HG03139 (cell line): Measurements from ENCODE around the gene ENTPD6.

Experiments
- ATAC-seq: cut with Tn5 transposase; IDR thresholded peaks from one replicate; pipeline ENCODE4 v1.9.1; 2021; ENCODE audit not compliant: unreplicated experiment

ENTPD6 gene

DNA sequence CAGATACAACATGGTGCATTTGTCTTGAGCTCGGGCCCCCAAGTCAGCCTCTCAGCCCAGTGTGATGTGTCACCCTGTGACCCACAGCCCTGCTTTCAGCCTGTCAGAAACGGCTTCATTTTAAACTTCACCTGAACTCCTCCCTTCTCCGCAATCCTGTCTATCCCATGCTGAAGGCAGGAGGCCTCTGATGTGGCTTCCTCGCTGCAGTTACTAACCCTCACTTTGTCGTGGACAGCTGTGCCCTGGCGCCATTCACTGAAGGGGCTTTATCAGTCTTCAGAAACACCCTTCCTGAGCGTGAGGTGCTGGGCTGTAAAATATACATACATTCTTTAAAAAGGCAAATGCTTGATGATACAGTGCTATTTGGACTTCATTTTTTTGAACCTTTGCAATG, 7.9 kb upstream of the ENTPD6 start:
- no peak for ATAC-seq

DNA sequence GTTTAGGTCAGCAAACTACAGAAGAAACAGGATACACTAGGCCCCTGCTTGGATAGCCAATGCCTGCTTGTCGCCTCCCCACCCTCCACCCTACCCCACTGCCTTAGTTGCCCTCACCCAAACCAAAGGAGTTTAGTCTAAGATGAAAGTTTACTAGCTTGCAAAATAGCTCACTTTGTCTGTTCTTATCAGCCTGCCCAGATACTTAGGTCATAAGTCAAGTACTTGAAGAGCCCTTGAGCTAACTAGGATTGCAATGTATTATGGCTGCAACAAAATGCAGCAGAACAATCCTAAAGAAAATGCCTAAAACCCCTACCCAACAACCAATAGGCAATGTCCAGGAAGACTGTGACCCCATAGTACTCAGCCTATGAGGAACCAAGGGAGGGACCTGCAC, 7.3 kb upstream of the ENTPD6 start:
- no peak for ATAC-seq

DNA sequence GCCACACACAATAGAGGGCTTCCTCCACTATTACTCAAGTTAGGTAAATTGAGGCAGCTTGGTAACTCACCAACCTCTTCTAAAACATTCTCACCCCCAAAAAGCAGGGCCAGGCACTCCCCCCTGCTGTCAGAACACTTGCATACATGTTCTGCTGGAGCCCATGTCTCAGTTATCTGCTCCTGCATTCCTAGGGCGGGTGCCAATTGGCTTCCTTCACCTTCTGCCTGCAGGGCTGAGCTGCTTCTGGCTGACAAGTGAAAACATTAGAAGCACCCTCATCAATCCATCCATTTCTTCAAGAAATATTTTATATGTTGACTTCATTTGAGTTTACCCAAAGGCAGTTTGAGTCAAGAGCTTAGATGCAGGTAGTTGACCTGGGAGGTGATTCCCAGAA, 4.5 kb upstream of the ENTPD6 start:
- ATAC-seq = no peak

DNA sequence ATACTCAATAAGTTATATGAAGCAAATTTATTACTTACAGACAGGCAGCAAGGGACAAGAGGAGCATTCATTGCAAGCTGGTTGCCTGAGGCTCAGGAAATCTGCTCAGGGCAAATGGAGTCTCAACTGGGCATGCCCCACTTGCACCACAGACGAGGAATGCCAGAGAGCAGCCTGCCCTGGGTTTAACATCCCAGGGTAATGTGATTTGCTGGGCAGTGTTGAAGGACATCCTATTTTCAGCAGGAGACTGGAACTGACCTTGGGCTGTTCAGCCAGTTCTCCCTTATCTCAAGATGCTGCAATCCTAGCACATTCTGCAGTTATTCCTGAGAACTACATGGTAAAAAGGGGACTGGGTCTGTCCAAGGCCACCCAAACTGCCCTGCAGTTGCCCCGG, 3.8 kb upstream of the ENTPD6 start:
- ATAC-seq = no peak

DNA sequence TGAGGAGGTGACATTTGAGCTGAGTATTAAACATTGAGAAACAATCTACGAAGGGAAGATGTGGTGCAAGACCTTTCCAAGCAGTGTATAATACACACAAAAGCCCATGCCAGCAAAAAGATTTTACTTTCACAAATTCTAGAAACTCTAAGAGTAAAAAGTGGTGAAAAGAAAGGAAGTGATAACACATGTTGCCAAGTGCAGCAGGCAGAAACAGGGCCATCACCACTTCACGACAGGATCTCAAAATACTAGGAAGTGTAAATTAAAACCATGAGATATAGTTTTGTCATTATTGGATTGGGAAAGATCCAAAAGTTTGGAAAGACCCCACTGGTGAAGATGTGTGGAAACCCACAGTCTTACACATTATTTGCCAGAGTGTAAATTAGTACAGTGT, 1.7 kb upstream of the ENTPD6 start:
- no peak for ATAC-seq

DNA sequence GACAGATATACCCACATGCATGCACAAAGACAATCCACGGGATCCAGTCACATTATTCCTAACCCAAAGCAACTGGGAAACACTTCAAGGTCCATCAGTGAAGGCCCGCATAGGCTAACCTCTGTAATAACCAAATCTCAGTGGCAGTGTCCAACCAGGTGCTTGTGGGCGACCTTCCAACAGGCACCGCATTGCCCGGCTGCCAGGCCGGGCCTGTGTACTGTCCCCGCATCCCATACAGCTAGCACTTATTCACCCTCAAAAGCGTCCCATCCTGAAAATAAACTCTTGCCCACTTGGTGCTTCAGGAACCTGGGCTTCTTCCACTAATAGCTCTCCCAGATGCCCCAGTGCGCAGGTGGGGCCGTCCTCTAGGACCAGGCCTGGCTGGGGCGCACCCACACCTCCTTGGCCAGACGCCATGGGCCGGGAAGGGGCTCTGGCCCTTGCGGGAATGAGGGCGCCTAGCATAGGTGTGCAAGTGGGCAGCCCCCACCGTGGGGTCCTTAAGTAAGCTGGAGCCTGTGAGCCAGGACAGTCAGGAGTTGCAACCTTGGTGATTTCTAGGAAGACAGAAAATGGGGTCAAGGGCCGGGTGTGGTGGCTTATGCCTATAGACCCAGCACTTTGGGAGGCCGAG, 1.1 kb upstream of the ENTPD6 start:
- ATAC-seq = no peak

DNA sequence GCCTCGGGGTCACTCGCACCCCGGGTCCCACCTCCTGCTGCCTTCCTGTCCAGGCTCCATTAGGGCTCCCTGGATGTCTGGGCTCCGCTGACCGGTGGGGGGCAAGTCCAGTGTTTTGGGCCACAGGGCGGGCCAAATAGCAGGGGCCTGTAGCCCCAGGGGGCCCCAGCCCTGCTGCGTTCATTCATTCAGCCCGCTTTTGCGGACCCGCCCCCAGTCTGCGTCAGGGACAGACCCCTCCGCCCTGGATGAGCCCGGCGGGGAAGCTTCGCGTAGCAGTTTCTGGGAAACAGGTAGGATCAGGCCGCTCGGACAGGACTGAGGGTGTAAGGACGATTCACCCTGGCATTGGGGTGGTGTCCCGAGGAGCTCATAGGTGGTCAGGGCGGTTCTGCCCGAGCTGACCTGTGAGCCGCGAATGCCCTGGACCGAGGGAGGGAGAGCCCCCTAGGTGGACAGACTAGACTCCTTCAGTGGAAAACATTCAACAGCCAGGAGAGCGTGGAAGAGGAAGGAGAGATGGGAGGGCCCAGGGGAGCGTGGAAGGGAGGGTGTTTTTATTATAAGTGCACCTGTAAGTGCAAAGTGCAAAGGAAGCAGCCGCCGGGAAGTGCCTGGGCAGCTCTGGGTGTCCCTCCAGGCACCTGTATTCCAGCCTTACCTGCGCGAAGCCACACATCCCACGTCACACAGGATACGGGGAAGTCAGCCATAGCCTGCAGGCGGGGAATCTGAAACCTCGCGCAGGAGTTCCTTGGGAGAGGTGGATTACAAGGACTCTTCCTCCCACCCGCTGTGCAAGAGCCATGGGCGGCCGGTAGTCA, 662 bp downstream of the ENTPD6 start:
- peak; percentile 23 for ATAC-seq

DNA sequence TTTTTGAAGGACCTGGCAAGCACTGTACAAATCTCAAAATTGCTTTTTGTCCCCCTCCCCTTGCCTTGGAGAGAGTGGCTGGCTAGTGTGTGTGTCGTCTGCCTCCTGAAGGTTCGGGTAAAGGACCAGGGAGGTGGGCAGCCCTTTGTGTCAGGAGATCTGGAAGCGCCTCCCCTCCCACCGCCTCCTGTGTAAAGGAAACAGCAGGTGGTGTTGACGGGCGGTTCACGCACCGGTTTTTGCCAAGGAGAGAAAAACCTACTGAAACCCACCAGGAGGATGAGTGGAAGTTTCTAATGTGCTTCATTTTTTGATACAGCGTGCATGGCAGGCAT, 1.2 kb downstream of the ENTPD6 start:
- no peak for ATAC-seq

DNA sequence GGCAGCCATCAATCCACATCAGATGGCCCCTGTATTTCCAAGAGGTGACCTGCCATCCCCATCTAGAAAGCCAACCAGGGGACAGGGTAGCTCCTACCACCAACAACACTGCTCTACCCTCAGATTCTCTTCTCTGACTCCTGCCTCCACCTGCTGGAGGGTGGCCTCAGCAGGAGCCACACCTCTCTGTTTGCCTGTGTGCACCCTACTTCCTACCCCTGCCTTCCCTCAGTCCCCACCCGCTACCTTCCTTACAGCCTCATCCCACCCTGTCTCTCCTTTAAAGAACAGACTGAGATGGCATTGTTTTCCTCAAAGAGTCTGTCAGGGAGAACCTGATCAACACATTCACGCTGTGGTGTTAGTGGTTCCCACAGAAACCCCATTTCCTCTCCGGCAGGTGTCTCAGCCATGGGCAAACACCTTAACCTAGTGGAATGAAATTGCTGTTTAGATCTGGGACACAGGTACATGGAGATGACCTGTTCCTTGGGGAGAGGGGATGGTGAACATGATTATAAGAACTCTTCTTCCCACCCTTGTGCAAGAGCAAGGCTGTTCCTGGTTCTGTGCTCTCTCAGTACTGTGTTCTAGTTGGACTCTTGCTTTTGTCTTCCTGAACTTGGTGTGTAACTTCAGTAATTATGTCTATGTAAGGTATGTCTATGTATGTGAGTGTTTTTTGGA, 1.8 kb downstream of the ENTPD6 start:
- no peak for ATAC-seq

DNA sequence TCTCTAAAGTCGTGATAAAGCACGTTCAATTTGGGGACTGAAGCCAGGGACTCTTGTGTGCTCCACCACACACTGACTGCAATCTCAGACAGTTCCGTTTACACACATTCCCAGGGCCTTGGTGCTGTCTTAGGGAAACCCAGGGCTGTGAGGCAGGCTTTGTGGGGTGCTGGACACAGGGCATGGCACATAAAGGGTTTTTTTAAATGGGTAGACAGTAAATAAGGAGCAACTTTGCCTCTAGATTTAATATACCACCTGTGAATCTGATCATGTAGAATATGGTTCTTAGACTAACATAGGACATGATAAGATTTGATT, 2.3 kb downstream of the ENTPD6 start:
- no peak for ATAC-seq

DNA sequence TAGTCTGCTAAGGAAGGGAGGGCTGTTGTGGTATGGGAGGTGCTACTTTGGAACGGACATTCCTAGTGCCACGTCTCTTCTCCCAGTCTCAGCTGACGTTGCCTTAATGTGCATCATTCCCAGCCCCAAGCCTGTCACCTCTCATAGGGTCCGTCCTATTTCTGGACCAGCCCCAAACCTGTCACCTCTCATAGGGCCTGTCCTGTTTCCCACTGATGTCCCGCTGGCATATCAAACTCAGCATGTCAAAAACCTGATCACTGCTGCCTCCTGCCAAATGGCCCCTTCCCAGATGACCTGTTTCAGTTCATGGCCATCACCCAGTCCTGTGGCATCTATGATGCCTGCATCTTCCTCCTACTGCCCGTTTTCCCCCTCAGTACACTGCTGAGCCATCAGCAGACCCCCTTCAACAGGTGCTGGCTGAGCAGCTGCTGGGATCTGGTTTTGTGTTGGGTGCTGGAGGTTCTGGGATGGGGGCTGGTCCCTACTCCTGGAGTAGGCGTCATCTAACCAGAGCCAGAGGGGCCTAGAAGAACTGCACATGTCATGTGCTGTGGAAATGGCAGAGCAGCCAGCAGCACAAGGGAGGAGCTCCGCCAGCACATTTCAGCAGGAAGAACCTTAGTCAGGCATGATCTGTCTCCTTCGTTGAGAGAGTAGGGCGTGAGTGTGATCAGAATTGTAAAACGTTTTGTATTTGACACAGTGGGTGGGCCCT, 3.3 kb downstream of the ENTPD6 start:
- ATAC-seq = no peak

DNA sequence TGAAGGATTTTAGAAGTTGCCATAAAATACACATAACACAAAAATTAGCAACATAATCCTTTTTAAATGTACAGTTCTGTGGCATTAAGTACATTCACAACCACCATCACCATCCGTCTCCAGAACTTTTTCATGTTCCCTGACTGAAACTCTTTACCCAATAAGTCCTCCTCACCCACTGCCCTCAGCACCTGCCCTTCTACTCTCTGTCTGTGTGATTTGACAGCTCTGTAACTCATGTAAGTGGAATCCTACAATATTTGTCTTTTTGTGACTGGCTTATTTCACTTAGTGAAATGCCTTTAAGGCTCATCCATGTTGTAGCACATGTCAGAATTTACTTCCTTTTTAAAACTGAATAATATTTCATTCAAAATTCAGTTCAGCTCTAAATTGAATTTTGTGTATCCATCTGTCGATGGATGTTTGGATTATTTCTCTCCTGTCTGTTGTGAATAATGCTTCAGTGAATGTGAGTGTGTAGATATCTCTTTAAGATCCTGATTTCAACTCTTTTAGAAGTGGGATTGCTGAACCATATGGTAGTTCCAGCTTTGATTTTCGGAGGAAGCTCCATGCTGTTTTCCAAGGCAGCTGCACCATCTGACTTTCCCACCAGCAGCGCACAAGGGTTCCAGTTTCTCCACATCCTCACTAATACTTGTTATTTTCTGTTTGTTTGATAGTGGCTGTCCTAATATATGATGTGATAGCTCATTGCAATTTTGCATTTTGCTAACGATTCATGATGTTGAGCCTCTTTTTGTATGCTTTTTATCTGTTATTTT, 4.2 kb downstream of the ENTPD6 start:
- no peak for ATAC-seq

DNA sequence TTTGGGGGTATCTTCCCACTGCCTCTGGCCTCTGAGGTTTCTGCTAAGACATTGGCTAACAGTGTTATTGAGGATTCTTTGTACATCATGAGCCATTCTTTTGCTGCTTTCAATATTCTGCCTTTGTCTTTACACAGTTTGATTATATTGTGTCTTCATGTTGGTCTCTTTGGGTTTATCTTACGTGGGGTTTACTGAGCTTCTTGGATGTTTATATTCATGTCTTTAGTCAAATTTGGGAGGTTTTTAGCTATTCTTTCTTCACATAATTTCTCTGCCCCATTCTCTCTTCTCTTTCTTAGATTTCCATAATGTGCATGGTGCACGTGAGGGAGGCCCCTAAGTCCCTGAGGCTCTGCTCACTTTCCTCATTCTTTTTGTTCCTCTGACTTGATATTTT, 7.6 kb downstream of the ENTPD6 start:
- no peak for ATAC-seq

DNA sequence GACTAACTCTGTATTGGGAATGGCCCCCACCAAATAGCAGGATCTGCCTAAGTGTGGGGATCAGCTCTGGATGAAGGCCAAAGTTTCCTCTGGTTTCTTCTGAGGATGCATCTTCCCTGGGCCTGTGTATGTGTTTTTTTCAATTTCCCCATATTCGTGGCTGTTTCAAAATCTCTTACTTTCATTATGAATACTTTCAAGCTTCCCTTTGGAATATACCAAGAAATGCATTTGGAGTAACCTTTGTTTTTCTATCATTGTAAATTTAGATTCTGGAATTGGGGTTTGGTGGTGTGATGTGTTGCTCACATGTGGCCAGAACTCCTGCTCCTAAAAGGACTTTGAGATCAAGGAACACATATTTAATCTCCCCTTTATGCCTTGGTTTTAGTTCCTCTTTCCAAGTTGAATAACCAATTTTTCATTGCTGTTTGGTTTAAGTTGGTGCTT, 8.4 kb downstream of the ENTPD6 start:
- no peak for ATAC-seq

DNA sequence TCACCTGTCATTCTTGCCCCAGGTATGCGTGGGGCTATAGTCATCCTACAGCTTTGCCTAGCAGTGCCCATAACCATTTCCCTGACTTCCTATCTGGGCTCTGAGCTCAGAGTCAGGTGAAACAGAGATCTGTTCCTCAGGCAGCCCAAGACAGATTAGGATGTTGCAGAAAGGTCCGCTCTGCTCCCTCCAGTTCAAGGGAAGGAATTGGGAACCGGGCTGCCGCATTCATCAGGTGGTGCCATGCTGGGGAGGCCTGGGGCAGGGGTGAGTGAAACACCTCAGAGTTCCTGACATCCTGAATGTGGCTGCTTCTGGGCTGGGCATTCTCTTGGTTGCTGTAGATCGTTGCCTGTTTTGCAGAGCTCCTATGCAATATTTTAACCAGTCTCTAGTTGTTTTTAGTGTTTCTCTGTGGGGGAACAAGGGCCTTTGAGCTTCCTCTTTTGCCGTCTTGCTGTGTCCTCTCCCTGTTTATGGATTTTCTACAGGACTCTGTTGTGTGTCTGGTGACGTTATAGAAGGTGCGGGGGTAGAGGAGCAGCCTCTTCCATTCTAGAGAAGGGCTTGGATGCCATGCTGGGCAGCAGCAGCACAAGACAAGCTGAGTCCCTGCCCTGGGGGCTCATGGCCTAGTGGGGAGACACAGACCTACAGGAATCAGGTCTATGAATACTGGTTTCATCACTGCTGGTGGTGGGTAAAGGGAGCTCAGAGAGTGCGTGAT, 9.2 kb downstream of the ENTPD6 start:
- ATAC-seq = no peak

DNA sequence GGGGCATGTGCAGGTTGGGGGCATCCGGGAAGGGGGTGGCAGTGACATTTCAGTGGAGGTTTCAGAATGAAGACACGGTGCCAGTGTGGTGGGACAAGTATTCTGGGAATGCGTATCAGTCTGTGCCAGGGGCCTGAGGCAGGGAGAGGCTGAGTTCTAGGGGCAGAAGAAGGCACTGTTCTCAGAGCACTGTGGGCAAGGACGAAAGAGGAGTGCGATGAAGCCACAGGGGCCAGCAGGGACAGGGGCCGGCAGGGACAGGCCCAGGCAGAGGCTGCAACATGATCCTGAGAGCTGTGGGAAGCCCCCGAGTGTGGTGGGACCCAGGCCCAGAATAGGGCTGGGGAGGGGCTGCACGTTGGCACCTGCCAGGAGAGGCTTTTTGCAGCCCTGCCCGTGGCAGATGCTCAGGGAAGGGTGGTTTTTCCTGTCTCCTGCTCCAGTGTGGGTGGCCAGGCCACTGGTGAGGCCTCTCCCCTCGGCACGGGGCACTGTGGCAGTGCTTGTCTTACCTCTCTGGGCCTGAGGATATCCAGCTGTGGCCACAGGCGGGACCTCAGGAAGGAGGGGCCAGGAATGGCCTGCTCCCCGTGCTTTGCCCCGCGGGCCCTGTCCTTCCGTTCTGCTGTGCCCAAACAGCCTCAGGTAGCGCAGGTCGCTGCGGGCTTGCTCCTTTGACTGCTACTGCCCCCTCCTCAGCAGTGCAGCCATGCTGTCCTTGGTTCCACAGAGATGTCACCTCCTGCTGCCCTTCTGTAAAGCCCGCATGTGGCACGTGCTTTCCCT, 10.0 kb downstream of the ENTPD6 start:
- no peak for ATAC-seq

DNA sequence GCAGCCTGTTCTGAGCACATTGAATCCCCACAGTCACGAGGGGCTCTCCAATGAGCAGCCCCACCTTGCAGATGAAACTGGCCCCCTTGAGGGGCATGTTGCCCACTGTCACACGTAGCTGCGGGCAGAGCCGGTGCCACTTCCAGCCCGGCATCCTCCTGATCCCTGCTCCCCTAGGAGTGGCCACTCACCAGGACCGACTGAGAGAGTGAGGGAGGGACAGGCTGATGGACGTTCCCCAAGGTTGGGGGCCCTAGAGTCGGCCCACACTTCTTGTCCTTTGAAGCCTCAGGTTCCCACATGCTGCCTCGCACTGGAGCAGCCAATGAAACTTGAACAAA, 10.5 kb downstream of the ENTPD6 start:
- no peak for ATAC-seq

DNA sequence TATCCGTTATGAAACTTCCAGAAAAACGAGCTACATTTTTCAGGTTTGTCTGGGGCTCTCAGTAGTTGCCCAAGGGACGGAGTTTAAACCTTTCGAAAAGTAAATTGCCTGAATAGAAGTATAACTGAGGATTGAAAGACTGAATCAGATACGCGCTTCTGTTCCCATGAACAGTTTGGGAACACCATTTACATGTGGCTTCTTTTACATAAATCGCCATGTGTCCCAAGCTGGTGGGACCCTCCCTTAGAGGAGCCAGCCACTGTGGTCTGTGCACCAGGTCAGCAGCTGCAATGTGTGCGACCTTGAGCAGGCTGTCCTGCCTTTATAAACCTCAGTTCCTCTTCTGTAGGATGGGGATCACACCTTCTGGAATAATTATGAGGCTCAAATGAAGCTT, 11.0 kb downstream of the ENTPD6 start:
- no peak for ATAC-seq

DNA sequence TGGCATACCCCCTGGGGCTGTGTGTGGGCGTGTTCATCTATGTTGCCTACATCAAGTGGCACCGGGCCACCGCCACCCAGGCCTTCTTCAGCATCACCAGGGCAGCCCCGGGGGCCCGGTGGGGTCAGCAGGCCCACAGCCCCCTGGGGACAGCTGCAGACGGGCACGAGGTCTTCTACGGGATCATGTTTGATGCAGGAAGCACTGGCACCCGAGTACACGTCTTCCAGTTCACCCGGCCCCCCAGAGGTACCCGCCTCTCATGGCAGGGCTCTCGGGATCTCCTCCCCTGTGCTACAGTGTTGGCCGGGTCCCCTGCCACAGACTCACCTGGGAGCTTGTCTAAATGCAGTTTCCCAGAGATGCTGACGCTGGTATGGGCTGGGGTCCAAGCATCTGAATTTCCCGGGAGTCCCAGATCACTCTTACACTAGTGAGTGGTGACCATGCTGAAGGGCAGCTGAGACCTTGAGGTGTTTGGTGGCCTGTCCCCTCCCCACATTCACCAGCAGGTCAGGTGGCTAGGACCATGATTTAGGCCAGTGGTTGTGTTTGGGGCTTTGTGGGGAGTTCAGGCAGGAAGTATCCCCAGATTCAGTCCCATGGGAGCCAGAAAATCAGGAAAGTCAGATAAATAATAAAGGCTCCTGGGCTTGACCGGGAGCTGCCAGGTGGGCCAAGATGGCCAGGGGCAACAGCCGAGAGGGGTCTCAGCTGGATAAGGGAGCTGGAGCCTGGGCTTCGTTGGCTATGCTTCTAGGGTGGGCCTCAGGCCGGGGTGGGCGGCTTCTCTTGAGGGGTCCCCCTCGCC, 11.8 kb downstream of the ENTPD6 start:
- ATAC-seq = no peak
